ENCODE measurements around the gene CANX. TPM values are rescaled to one million over a fixed set of nuclear protein-coding genes. Genes with fewer than 3 reads are reported as not detected.

The CANX gene
- total and polyA plus RNA-seq, 9 of the 15 experiments (the other 6 are each of a cell fraction or from before 2014, with no cell fraction given): 155 to 893 (median 589) TPM

GRCh38 chr5:179768326-179769085, 69.7 kb downstream of the CANX start:
- peaks cover 21 to 22% of the 10 kb centered on the region in 2 experiments for H3K4me1 ChIP-seq (replicated peaks in 1 of 2; ENCODE audit: control insufficient read depth in 2 of 2, insufficient read depth in 2 of 2, low read length in 2 of 2)
- no TSS peak for BruUV-seq (replicated peaks)
- ChIA-PET CTCF (ENCODE audit: low intra/inter-chr PET ratio) (no interaction called here), POLR2A (interaction anchor here (1.0 to 2.8 kb wide), 3 partner anchors 13 to 52 kb away, joined by 3 to 8 read pairs (median 3); partner anchors contain the start of gene SQSTM1)
- in situ Hi-C loops (cut with MboI) (no loop called here), intact Hi-C loops (cut with micrococcal nuclease) (loop anchor here (5.0 kb wide), 1 partner anchor 39 kb away; the partner anchor contains the start of gene MGAT4B)
- no peak for FAIRE-seq
- no peaks in the 10 kb centered on the region for H3K27me3 ChIP-seq (ENCODE audit: control insufficient read depth in 2 of 2, insufficient read depth in 2 of 2, low read length in 2 of 2)
- DNase-seq (ENCODE audit: extremely low read depth in 1 of 4, low spot score in 3 of 4): peak in 1 of 4 experiments; percentile 16
- peaks cover 25% of the 10 kb centered on the region for H4K20me1 ChIP-seq (replicated peaks; ENCODE audit: control insufficient read depth, insufficient read depth, low read length)
- no peak overlapping the region for H2AFZ ChIP-seq (ENCODE audit: low read depth, low read length)
- H3K9ac ChIP-seq (ENCODE audit: insufficient read depth in 1 of 2, low read depth in 2 of 2, low read length in 2 of 2): peak overlapping the region in 1 of 2 experiments; percentile 72; a peak in 2 of 4 replicates
- no peaks in the 10 kb centered on the region for H3K9me3 ChIP-seq (replicated peaks; ENCODE audit: control insufficient read depth, insufficient read depth, low read depth, low read length)
- H3K27ac ChIP-seq (ENCODE audit: extremely low read depth, low read depth, low read length): no peak overlapping the region
- H3K4me2 ChIP-seq (ENCODE audit: insufficient read depth, low read length): no peak overlapping the region
- peaks cover 8% of the 10 kb centered on the region for H3K9me1 ChIP-seq (ENCODE audit: control insufficient read depth, insufficient read depth, low read length)
- H3K79me2 ChIP-seq (ENCODE audit: control insufficient read depth, insufficient read depth, low read length): peaks cover 44% of the 10 kb centered on the region
- peaks cover 87% of the 10 kb centered on the region for H3K36me3 ChIP-seq (ENCODE audit: control insufficient read depth, insufficient read depth, low read length)
- ATAC-seq: 0 out of 3 replicates have a peak, but pooled peaks have one; percentile 16
- 91% methylated on average over 15 of the region's 18 CpGs for WGBS (ENCODE audit: insufficient coverage, low coverage, missing lambda C conversion rate)
- TF ChIP-seq CTCF (IDR thresholded peaks at IDR 0.05 in 2 of 3, conservative IDR thresholded peaks at IDR 0.05 in 1 of 3; ENCODE audit: insufficient read depth in 2 of 3, low read depth in 1 of 3, low read length in 3 of 3) (0 out of 6 replicates have a peak, but pooled peaks of 2 of the 3 experiments have one; percentile 5 to 30), NONO (IDR thresholded peaks at IDR 0.05; ENCODE audit: low read depth in 2 of 2, low read length in 1 of 2) (no peak), MTF1 (CRISPR knock-in tag; IDR thresholded peaks at IDR 0.05; ENCODE audit: borderline replicate concordance) (no peak), ZBTB33 (CRISPR knock-in tag; IDR thresholded peaks at IDR 0.05) (peak; percentile 85)
- no peak overlapping the region for H3K4me3 ChIP-seq
